HepG2 (cell line): ENCODE measurements around the gene ST13. TPM values are rescaled to one million over a fixed set of nuclear protein-coding genes. Genes with fewer than 3 reads are reported as not detected.

Experiments used
- ATF3 ChIP-seq: sonication (generic); formaldehyde crosslinking; IDR thresholded peaks from 2 replicates; pipeline ENCODE4 v1.4.0; 2020; ENCODE audit warnings: missing genetic modification reagents
- CC2D1A ChIP-seq: sonication (generic); formaldehyde crosslinking; IDR thresholded peaks from 2 replicates; pipeline ENCODE4 v1.8.1; 2023; ENCODE audit warnings: mild to moderate bottlenecking, missing genetic modification reagents
- CENPT ChIP-seq: sonication (generic); formaldehyde crosslinking; IDR thresholded peaks from 2 replicates; pipeline ENCODE4 v1.8.0; 2022; ENCODE audit warnings: low read depth, mild to moderate bottlenecking, moderate library complexity, missing genetic modification reagents
- DR1 ChIP-seq: sonication (generic); formaldehyde crosslinking; IDR thresholded peaks from 2 replicates; pipeline ENCODE4 v1.8.0; 2021; ENCODE audit warnings: mild to moderate bottlenecking, missing genetic modification reagents, inconsistent platforms
- FOXK1 ChIP-seq: sonication (generic); formaldehyde crosslinking; IDR thresholded peaks from 2 replicates; pipeline ENCODE4 v1.4.0; 2020; ENCODE audit warnings: low read depth, missing genetic modification reagents, borderline replicate concordance
- GRHL1 ChIP-seq: sonication (generic); formaldehyde crosslinking; conservative IDR thresholded peaks from 2 replicates; pipeline ENCODE4 v1.8.0; 2022; ENCODE audit warnings: missing genetic modification reagents
- HHEX ChIP-seq: IDR thresholded peaks from 2 replicates; pipeline ENCODE4 v1.6.1; 2016; ENCODE audit warnings: control low read depth
- HNRNPUL1 ChIP-seq: fragments of 200-400 bp; formaldehyde crosslinking; IDR thresholded peaks from 2 replicates; pipeline ENCODE4 v1.6.1; 2017; ENCODE audit warnings: low read depth, mild to moderate bottlenecking, low read length, moderate library complexity
- MAF1 ChIP-seq: sonication (generic); formaldehyde crosslinking; IDR thresholded peaks from 2 replicates; pipeline ENCODE4 v1.5.0; 2020; ENCODE audit warnings: missing genetic modification reagents, borderline replicate concordance
- MYNN ChIP-seq: sonication (generic); formaldehyde crosslinking; IDR thresholded peaks from 2 replicates; pipeline ENCODE4 v1.4.0; 2020; ENCODE audit warnings: mild to moderate bottlenecking, low read depth, missing genetic modification reagents
- NAIF1 ChIP-seq: sonication (generic); formaldehyde crosslinking; IDR thresholded peaks from 2 replicates; pipeline ENCODE4 v1.5.0; 2020; ENCODE audit warnings: mild to moderate bottlenecking, missing genetic modification reagents, borderline replicate concordance
- PLRG1 ChIP-seq: fragments of 450-650 bp; conservative IDR thresholded peaks from 2 replicates; pipeline ENCODE4 v1.6.1; 2016
- SMC3 ChIP-seq: IDR thresholded peaks from 2 replicates; pipeline ENCODE4 v1.6.1; 2011; ENCODE audit warnings: low read length, improper control_type of control experiment
- SP140L ChIP-seq: sonication (generic); formaldehyde crosslinking; IDR thresholded peaks from 2 replicates; pipeline ENCODE4 v1.4.0; 2020; ENCODE audit warnings: missing genetic modification reagents, borderline replicate concordance
- ZEB1 ChIP-seq: IDR thresholded peaks from 2 replicates; pipeline ENCODE4 v1.6.1; 2012; ENCODE audit warnings: mild to moderate bottlenecking, low read depth, inconsistent platforms; ENCODE audit not compliant: insufficient replicate concordance
- ZNF180 ChIP-seq: sonication (generic); formaldehyde crosslinking; IDR thresholded peaks from 2 replicates; pipeline ENCODE4 v1.4.0; 2020; ENCODE audit warnings: low read depth, missing genetic modification reagents, borderline replicate concordance
- ZNF224 ChIP-seq: sonication (generic); formaldehyde crosslinking; IDR thresholded peaks from 2 replicates; pipeline ENCODE4 v1.5.0; 2020; ENCODE audit warnings: mild to moderate bottlenecking, missing genetic modification reagents
- ZNF274 ChIP-seq: sonication (generic); formaldehyde crosslinking; IDR thresholded peaks from 2 replicates; pipeline ENCODE4 v1.5.1; 2020; ENCODE audit warnings: mild to moderate bottlenecking, missing genetic modification reagents
- ZNF333 ChIP-seq: sonication (generic); formaldehyde crosslinking; IDR thresholded peaks from 2 replicates; pipeline ENCODE4 v1.4.0; 2020; ENCODE audit warnings: mild to moderate bottlenecking, missing genetic modification reagents, borderline replicate concordance
- ZNF350 ChIP-seq: sonication (generic); formaldehyde crosslinking; IDR thresholded peaks from 2 replicates; pipeline ENCODE4 v1.4.0; 2020; ENCODE audit warnings: mild to moderate bottlenecking, low read depth, missing genetic modification reagents, borderline replicate concordance
- ZNF598 ChIP-seq: sonication (generic); formaldehyde crosslinking; IDR thresholded peaks from 2 replicates; pipeline ENCODE4 v1.5.1; 2020; ENCODE audit warnings: mild to moderate bottlenecking, missing genetic modification reagents, borderline replicate concordance
- ZNF670 ChIP-seq: sonication (generic); formaldehyde crosslinking; IDR thresholded peaks from 2 replicates; pipeline ENCODE4 v1.8.0; 2022; ENCODE audit warnings: mild to moderate bottlenecking, missing genetic modification reagents, borderline replicate concordance
- ZNF768 ChIP-seq: sonication (generic); formaldehyde crosslinking; IDR thresholded peaks from 2 replicates; pipeline ENCODE4 v1.4.0; 2020; ENCODE audit warnings: missing genetic modification reagents
- polyA plus RNA-seq, 8 experiments: library from polyadenylated mRNA; depleted of rRNA in 3 of 8; stranded (reverse) in 7 of 8; unstranded in 1 of 8; fragments of >200 nt; fragmentation: Illumina TruSeq in 4 of 8; extraction: Trizol in 4 of 8; gene quantifications; 2 replicates each; pipeline versions ENCODE4 v1.2.1 to v1.2.3, GENCODE V29; 2011 to 2016; ENCODE audit warnings: low read depth in 4 of 8, missing spikeins in 1 of 8, mixed read lengths in 1 of 8; ENCODE audit not compliant: insufficient read depth in 1 of 8
- total RNA-seq, 5 experiments: library from RNA; depleted of rRNA; stranded (reverse); fragments of >200 nt; fragmentation: Illumina TruSeq; extraction: Trizol; gene quantifications; 2 replicates each; pipeline ENCODE4 v1.2.3, GENCODE V29; 2016; ENCODE audit warnings: low read depth in 1 of 5
- TF ChIP-seq, protein P1 (sequence below): sonication (generic); formaldehyde crosslinking; IDR thresholded peaks from 2 replicates; pipeline ENCODE4 v1.8.0; 2023; ENCODE audit warnings: mild to moderate bottlenecking, missing genetic modification reagents
- TF ChIP-seq, protein P2 (sequence below): sonication (generic); formaldehyde crosslinking; IDR thresholded peaks from 2 replicates; pipeline ENCODE4 v1.5.0; 2020; ENCODE audit warnings: mild to moderate bottlenecking, missing genetic modification reagents

The ST13 gene
- total and polyA plus RNA-seq, 2 of the 13 experiments (the other 11 are each of a cell fraction or from before 2014, with no cell fraction given) = 110 to 274 TPM

GRCh38 chr22:40856513-40857308 is at the start of gene ST13, which contains the start of gene XPNPEP3 (continued):
- TF ChIP-seq ZNF768 (CRISPR knock-in tag) = peak; percentile 31; the same call in 1 of the 2 replicates
- TF ChIP-seq FOXK1 (CRISPR knock-in tag) = peak; percentile 75
- TF ChIP-seq ZNF224 (CRISPR knock-in tag) = no peak; the same call in 1 of the 2 replicates
- peak; percentile 43; the same call in 1 of the 2 replicates for TF ChIP-seq ATF3 (CRISPR knock-in tag)
- no peak for TF ChIP-seq CENPT
- no peak for TF ChIP-seq ZEB1
- TF ChIP-seq ZNF350 = peak; percentile 63
- TF ChIP-seq MAF1 = no peak; the same call in 1 of the 2 replicates
- TF ChIP-seq SMC3 = no peak
- peak; percentile 90 for TF ChIP-seq NAIF1
- no peak for TF ChIP-seq HNRNPUL1
- peak; percentile 78 for TF ChIP-seq ZNF274 (CRISPR knock-in tag)
- no peak for TF ChIP-seq ZNF333 (CRISPR knock-in tag)
- TF ChIP-seq DR1 (CRISPR knock-in tag) = peak; percentile 27; the same call in 1 of the 2 replicates
- TF ChIP-seq, protein P1, sequence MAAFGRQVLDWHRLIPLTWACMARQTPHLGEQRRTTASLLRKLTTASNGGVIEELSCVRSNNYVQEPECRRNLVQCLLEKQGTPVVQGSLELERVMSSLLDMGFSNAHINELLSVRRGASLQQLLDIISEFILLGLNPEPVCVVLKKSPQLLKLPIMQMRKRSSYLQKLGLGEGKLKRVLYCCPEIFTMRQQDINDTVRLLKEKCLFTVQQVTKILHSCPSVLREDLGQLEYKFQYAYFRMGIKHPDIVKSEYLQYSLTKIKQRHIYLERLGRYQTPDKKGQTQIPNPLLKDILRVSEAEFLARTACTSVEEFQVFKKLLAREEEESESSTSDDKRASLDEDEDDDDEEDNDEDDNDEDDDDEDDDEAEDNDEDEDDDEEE (CRISPR knock-in tag) = no peak; the same call in none of the 2 replicates
- no peak for TF ChIP-seq CC2D1A (CRISPR knock-in tag)
- TF ChIP-seq MYNN (CRISPR knock-in tag) = peak; percentile 29; the same call in 1 of the 2 replicates
- TF ChIP-seq ZNF180 (CRISPR knock-in tag) = no peak
- no peak for TF ChIP-seq SP140L
- TF ChIP-seq ZNF670 (CRISPR knock-in tag) = peak; percentile 52; the same call in 1 of the 2 replicates
- no peak for TF ChIP-seq GRHL1 (CRISPR knock-in tag)
- TF ChIP-seq HHEX (CRISPR knock-in tag) = no peak
- peak; percentile 52 for TF ChIP-seq ZNF598 (CRISPR knock-in tag)
- TF ChIP-seq, protein P2, sequence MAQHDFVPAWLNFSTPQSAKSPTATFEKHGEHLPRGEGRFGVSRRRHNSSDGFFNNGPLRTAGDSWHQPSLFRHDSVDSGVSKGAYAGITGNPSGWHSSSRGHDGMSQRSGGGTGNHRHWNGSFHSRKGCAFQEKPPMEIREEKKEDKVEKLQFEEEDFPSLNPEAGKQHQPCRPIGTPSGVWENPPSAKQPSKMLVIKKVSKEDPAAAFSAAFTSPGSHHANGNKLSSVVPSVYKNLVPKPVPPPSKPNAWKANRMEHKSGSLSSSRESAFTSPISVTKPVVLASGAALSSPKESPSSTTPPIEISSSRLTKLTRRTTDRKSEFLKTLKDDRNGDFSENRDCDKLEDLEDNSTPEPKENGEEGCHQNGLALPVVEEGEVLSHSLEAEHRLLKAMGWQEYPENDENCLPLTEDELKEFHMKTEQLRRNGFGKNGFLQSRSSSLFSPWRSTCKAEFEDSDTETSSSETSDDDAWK (CRISPR knock-in tag) = no peak
- no peak for TF ChIP-seq PLRG1
